HG02759 (cell line): Measurements from ENCODE around the gene EDEM2.
"Not testable (repeated sequence)": the region's sequence is repeated elsewhere in the genome, so short reads cannot be mapped to it uniquely, and the experiment has no call there.

Source experiments
- ATAC-seq: cut with Tn5 transposase; IDR thresholded peaks from one replicate; pipeline ENCODE4 v1.9.1; 2021; ENCODE audit warnings: mild to moderate bottlenecking, moderate library complexity; ENCODE audit not compliant: unreplicated experiment

Gene EDEM2, protein sequence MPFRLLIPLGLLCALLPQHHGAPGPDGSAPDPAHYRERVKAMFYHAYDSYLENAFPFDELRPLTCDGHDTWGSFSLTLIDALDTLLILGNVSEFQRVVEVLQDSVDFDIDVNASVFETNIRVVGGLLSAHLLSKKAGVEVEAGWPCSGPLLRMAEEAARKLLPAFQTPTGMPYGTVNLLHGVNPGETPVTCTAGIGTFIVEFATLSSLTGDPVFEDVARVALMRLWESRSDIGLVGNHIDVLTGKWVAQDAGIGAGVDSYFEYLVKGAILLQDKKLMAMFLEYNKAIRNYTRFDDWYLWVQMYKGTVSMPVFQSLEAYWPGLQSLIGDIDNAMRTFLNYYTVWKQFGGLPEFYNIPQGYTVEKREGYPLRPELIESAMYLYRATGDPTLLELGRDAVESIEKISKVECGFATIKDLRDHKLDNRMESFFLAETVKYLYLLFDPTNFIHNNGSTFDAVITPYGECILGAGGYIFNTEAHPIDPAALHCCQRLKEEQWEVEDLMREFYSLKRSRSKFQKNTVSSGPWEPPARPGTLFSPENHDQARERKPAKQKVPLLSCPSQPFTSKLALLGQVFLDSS

DNA sequence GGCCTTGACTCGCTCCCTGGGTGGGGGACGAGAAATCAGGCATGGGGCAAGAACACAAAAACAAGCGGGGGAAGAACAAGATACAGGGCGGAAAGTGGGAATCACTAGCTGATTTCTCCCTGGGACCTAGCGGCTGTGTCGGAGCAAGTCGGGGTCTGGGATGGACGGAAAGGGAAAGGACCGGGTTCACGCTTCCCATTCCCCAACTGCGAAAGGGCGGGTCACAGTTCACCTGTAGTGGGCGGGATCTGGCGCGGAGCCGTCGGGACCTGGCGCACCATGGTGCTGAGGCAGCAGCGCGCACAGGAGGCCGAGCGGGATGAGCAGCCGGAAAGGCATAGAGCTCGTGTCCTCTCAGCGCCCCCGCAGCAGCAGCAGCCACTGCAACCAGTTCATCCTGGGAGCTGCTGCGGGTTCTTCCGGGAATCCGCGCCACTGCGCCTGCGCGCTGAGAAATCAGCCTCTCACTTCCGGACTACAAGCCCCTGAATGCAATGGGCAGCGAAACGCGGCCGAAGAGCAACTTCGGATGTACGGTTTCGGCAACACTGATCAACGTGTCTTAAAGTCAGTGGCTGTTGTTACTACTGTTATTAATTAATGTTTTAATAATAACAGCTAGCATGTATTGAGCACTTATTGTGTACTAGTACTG lies at the start of gene EDEM2:
EDEM2 (minus strand) TSS at position 417 of the 655 bp plus-strand sequence; CDS start at position 339, 78 bp downstream.
- ATAC-seq = peak; percentile 88

DNA sequence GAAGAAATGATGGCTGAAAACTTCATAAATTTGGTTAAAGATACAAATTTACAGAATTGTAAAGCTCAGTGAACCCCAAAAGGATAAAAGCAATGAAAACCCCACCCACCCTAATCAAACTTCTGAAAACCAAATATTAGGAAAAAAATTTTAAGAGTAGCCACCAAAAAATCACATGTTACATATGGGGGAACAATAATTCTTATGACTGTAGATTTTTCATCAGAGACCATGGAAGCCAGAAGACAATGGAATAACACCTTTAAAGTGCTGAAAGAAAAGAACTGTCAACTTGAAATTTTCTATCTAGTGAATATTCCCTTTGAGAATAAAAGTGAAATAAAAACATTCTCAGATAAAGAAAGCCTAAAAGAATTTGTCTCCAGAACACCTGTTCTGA lies 49.2 kb upstream of the EDEM2 start:
- no peak for ATAC-seq

DNA sequence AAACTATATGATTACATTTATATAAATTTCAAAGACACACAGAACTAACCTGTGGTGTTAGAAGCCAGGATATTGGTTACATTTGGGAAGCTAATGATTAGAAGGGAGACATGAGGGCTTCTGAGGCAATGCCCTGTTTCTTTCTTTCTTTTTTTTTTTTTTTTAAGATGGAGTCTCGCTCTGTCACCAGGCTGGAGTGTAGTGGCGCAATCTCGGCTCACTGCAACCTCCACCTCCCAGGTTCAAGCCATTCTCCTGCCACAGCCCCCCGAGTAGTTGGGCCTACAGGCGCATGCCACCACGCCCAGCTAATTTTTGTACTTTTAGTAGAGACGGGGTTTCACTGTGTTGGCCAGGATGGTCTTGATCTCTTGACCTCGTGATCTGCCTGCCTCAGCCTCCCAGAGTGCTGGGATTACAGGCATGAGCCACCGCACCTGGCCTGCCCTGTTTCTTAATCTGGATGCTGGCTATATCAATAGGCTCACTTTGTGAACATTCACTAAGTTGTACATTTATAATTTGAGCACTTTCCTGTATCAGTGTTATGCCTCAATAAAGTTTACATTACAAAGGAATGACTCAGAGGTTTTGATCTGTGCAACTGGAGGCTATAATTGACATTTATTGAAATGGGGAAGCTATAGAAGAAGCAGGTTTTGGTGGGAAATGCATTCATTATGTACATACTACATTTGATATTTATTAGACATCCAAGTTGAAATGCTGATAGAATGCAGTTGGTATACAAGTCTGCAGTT lies 46.1 kb upstream of the EDEM2 start:
- not testable (repeated sequence) for ATAC-seq

DNA sequence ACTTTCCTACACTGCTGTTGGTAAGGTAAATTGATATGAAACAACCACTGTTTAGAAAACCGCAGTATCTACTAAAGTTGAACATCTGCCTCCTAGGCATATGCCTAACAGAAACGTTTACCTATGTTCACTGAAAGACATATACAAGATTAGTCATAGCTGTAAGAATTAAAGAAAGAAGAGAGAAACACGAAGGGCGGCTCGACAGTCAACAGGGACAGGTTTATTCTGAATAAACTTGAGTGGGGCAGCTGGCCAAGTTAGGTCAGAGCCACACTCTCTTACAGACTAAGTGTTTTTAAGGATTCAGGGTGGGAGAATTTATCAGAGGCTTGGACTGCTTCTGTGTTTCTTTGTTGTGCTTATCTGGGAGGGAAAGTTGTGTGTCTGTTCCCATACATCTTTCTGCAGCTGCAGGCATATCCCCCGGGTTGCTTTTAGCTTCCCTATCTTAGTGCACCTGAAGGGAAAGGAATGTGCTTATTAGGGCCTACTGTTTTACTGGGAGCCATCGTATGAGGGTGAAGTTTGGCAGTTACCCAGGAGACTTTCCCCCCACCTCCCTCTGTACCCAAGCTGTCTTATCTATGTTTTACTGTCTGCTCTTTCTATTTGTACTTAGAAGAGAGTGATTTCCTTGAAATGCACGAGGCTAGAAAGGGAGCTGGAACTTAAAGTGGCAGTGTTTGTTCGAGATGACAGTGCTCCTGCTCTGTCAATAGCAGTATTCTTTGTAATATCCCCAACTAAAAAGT lies 45.2 kb upstream of the EDEM2 start:
- no peak for ATAC-seq

DNA sequence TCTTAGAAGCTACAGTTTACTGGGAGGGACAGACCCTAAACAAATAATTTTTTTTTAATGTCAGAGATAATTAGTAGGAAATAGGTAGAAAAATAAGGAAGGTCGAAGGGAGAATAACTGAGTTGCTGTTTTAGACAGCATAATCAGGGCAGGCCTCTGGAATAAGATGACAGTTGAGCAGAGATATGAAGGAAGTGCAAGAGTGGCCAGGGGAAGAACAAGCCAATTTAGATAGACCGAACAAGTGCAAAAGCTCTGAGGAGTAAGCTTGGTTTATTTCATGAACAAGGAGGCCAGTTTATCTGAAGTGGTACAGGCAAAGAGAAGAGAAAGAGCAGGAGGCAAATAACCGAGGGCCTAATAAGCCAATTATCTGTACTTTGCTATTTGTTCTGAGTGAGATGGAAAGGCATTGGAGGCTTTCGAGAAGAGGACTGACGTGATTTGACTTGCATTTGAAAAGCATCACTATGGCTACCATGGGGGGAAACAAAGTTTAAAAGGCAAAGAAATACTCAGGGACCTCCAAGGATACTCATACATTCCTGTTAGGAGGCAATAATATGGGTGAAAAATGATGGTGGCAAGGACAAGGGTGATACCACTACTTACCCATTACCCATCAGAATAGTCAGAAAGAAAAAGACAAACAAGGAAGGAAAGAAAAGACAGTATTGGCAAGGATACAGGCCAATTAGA lies 44.4 kb upstream of the EDEM2 start:
- no peak for ATAC-seq

DNA sequence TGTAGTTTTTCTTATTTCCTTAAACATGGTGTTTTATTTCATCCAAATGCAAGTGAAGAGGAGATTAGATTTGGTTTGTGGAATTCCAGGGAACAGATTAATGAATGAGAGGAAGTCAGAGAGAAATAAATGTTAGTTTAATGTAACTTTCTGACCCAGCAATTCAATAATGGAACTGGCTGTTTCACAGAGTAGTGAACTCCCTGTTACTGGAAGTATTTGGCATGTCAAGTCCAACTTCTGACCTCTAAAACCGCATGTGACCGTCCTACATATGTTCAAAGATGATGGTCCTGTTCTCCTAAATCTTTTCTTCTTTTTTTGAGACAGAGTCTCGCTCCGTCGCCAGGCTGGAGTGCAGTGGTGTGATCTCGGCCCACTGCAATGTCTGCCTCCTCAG lies 43.4 kb upstream of the EDEM2 start:
- no peak for ATAC-seq

DNA sequence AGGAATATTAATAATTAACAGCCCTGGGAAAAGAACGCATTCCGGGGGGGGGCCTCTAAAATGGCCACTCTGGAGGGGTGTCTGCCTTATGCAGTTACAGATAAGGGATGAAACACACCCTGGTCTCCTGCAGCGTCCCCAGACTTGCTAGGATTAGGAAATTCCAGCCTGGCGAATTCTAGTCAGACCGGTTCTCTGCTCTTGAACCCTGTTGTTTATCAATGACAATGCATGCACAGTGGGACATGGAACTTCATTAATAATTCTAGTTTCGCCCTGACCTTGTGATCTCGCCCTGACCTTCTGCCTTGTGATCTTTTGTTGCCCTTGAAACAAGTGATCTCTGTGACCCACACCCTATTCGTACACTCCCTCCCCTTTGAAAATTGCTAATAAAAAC lies 42.1 kb upstream of the EDEM2 start:
- not testable (repeated sequence) for ATAC-seq

DNA sequence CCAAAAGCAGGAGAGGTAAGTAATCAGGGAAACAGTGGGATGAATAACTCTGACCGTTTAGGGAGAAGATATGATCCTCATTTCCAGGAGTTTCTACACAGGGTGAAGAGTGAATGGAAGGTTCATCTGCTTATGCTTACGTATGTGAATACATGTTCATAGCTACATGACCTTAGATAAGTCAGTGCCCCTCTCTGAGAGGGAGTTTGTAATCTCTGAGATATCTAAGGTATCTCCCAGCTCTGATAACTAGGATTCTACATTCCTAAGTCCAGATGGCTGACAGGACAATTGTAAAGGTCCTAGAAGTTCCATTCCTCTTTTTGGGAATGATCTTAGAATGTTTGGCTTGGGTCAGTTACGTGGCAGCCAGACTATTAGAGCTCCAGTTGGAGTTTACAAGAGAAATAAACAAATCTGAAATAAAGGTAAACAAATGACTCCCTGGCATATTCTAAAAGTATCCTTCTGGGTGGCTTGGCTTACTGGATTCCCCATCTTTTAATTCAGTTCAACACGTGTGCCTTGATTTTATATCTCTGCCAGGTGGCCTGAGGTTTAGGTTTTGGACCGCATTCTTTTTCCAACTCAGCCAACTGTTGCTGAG lies 40.6 kb upstream of the EDEM2 start:
- ATAC-seq = no peak

DNA sequence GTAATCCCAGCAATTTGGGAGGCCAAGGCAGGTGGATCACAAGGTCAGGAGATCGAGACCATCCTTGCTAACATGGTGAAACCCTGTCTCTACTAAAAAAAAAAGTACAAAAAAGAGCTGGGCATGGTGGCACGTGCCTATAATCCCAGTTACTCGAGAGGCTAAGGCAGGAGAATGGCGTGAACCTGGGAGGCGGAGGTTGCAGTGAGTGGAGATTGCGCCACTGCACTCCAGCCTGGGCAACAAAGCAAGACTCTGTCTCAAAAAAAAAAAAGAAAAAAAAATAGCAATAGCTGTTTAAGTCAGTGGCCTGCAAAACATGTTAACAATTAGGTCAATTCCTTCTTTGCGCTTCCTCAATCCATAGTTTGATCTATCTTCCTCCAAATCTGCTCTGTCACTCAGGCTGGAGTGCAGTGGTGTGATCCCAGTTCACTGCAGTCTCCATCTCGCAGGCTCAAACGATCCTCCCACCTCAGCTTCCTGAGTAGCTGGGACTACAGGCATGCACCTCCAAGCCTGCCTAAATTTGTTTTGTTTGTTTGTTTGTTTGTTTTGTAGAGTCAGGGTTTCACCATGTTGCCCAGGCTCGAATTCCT lies 39.7 kb upstream of the EDEM2 start:
- not testable (repeated sequence) for ATAC-seq

DNA sequence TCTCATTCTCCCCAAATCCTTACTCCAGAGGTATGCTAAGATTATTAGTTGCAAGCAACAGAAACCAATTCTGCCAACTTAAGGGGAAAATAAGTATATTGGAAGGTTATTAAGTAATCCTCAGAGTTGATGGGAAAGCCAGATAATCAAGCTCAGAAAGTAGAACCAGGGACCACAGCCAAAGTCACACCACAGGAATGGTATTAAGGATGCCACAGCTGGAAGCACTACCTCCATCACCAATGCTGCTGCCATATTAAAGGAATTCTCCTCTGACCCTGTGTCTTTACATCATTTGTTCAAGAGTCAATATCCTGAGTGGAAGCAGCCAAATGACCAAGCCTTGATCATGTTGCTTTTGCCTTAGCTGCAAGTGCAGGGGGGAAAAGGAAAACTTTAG lies 34.6 kb upstream of the EDEM2 start:
- ATAC-seq = no peak

DNA sequence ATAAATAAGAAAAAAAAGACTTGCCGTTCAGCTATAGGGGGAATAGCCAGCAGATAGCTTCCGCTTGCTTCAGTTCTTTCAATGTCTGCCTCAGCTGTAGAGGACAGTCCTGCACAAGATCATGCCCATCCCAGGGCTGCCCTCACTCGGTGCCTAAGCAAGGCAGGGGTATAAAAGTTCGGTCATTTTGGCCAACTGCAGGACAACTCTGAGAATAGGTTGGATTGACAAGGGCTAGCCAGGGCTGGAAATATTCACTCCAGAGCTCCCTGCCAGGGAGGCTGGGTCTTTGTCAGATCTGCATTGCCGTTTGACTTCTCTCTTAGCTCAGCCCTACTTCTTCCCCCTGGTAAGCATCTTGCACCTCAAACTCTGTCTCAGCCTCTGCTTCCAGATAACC lies 33.1 kb upstream of the EDEM2 start:
- ATAC-seq = no peak

DNA sequence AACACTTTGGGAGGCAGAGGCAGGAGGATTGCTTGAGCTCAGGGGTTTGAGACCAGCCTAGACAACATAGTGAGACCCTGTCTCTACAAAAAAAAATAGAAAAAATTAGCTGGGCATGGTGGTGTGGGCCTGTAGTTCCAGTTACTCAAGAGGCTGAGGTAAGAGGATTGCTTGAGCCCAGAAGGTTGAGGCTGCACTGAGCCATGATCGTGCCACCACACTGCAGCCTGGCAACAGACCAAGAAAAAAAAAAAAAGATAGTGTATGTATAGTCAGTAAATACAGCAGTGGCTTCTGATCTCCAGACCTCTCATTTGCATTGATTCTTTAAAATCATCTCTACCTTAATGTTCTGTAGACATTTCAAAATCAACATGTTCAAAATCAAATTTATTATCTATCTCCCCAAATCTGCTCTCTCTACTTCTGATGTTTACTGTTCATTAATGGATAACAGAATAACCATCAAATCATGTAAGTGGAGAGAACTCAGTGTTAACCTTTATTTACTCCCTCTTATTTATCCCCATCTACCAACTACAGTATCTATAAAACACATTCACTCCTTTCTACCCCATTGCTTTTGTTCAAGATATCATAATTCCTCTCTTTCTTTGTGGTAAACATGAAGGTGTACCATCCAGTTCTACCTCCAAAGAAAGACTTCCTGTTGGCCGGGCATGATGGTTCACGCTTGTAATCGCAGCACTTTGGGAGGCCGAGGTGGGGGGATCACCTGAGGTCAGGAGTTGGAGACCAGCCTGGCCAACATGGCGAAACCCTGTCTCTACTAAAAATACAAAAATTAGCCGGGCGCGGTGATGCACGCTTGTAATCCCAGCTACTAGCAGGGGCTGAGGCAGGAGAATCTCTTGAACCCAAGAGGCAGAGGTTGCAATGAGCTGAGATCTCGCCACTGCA lies 32.4 kb upstream of the EDEM2 start:
- ATAC-seq = no peak

DNA sequence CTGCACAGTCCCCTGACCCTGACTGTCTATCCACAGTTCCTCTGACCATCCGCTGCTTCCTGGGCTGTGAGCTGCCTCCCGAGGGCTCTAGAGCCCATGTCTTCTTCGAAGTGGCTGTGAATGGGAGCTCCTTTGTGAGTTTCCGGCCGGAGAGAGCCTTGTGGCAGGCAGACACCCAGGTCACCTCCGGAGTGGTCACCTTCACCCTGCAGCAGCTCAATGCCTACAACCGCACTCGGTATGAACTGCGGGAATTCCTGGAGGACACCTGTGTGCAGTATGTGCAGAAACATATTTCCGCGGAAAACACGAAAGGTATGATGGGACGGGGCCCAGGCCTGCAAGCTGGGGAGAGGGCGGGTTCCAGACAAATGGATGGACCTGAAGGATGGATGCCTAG lies 29.0 kb upstream of the EDEM2 start:
- ATAC-seq = no peak

DNA sequence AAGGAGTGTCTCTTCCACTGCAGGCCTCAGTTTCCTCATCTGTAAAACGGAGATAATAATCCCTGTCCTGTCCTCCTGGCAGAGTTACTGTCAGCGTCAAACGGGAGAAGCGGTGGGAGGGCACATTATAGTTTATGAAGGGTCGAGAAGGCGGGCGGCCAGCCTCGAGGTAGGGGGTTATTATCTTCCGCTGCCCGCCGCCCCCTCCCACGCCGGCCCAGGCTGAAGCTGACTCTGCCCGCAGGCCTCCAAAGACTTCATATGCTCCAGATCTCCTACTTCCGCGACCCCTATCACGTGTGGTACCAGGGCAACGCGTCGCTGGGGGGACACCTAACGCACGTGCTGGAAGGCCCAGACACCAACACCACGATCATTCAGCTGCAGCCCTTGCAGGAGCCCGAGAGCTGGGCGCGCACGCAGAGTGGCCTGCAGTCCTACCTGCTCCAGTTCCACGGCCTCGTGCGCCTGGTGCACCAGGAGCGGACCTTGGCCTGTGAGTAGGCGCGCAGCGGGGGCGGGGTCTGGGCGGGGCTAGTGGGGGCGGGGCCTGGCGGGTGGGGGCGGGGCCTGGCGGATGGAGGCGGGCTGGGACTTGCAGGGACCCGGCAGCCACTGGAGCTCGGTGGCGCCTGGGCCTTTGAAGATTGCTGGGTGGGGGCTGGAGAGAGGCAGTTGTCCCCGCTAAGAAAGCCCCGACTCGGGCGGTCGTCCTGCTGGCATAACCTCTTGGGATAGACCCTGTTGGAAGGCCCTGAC lies 27.5 kb upstream of the EDEM2 start:
- ATAC-seq = no peak

DNA sequence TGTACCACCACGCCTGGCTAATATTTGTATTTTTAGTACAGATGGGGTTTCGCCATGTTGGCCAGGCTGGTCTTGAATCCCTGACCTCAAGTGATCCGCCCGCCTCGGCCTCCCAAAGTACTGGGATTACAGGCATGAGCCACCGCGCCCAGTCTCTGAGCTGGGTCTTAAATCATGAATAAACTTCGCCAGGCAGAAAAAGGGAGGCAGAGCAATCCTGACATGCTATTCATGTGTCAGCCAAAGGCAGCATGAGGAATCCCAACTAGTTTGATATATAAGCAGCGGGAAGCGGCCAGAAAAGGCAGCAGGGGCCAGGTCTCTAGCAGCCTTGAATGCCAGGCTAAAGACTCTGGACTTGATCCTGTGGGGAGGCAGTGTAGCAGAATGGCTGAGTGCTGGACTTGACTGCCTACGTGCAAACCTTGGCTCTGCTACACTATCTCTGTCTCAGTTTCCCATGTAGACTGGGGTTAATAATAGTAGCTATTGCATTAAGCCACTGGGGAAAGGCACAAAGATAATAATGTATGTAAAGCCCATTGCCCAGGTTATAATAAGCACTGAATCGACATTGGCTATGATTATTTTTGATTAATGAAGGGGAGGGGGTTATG lies 26.5 kb upstream of the EDEM2 start:
- no peak for ATAC-seq

DNA sequence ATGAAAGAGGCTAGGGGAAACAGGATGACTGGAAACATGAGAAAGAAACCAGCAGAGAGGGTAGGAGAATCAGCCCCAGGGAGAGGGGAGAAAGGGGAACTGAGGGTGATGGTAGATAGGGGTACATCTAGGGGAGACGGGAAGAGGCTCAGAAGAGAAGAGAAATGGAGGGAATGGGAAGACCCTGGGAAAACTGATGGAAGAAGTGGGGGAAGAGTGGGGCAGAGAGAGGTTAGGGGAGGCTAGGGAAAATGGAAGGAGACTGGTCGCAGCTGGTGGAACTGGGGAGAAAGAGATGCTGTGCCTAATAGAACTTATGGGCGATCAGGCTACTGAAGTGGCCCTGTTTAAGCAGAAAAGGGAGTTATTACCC lies 25.3 kb upstream of the EDEM2 start:
- ATAC-seq = no peak
